Activated T-cell treated with anti-CD3 and anti-CD28 coated beads for 48 hours (primary cell): ENCODE results near the gene MEF2C.

Source experiments
- DNase-seq: peaks from one replicate; pipeline ENCODE4 v3.0.0-alpha.2; 2020; ENCODE audit warnings: low read depth

Gene MEF2C

DNA sequence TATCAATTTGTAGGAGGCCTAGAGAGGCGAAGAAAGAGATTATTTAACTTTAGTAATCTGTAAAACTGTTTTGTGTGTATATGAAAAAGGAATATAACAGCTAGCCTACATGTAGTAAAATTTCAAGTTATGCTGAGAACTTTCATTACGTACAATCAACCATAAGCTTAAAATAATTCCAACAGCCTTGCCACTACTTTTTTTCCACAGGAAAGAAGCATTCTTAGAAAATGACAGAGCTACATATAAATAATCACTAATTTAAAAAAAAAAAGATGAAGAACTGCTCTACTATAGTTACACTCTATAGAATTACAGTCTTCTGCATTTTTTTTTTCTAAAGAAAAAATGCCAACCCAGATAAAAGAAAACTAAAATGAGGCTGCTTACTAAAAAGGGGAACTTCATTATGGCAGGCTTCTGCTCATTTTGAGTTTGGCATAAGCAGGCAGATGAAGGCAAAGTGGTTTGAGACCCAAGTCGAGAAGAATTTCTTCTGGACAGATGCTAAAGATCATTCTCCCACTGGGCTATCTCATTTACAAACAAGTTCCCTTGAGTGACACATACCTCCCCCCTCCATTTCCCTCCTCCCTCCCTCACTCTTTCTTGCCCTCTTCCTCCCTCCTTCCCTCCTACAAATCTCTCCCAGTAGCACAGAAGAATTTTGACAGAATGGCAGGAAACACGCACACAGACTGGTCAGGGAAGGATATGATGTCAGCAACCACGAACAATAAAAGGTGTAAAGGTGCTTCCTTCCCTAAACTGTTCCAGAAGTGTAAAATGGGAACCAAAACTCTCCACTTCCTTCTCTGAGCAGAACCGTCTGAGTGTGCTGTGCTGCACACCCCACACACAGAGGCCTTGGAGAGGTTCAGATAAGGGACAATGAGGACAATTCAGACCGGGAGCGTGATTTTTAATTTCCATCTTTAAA is 56.1 kb downstream of the MEF2C start:
- no peak for DNase-seq

DNA sequence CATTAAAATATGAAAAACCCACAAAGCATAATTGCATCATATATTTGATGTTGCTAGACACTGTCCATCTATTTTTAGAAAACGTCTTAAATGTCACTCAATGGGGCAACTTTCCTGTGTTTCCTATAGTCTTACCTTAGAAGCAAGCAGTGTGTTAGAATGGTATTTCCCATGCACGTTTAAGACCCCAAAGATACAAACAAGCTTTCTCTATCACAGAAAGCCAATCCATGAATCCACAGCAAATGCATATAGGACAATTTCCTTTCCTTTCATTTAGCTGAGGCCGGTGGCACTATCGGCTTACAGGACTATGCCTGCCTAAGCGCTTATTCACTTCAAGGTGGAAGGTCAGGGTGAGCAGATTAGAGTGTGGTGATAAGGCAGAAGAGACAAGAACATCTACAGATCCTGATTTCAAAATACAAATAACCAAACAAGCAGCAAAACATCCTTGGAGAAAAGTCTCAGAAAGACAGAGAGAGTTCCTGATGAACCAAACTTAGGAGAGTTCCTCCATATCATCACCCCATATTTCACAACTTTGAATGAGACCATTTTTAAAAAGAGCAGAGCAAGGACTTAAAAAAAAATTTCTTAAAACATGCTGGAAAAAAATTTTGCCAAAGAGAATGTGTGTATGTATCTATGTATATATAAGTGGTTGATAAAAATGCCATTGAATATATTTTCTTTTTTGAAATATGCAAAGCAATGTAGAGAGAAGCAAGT is 57.2 kb downstream of the MEF2C start:
- no peak for DNase-seq

DNA sequence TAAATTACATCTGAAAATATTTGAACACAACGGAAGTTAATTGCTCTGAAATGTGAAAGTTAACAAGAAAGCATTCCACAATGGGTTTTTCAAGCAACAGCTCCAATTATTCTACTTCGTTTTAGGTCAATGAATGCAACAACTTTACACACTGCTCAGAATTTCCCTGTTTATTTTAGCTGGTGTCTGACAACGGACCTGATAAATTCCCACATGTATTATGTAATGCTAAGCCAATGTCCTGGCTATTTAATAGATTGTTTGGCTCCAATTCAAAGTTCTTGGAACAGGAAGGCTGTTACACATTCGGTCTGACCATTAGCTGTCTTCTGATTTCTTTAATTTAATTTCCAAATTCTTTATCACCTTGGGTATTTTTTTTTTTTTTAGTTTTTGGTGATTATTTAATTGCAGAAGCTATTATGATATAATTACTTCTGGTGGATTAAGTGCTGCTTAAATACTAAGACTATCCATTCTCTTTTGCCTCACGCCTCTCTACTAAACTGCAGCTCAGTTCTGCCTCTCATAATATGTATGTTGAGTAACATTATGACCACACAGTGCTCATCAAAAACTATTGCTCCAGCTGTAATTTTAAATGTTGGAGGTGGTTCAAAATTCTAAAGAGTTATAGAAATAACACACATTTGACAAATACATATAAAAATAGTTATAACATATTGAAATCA is 57.9 kb downstream of the MEF2C start:
- no peak for DNase-seq

DNA sequence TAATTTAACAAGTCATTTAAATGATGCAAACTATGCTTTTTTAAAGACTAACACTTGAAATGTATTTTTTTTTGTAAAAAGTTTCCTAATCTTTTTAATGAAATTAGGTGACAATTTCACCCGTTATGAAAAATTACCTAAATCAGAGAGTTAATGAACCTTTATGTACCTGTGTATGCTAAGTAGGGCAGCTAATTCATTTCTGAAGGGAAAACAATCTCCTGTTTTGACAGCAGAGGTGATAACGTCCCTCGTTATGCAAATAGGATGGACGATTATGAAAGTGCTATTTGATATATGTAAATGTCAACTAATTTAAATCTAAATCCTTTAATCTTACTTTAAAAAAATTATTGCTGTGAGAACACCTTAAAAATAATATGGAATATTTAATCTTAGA is 58.8 kb downstream of the MEF2C start:
- no peak for DNase-seq

DNA sequence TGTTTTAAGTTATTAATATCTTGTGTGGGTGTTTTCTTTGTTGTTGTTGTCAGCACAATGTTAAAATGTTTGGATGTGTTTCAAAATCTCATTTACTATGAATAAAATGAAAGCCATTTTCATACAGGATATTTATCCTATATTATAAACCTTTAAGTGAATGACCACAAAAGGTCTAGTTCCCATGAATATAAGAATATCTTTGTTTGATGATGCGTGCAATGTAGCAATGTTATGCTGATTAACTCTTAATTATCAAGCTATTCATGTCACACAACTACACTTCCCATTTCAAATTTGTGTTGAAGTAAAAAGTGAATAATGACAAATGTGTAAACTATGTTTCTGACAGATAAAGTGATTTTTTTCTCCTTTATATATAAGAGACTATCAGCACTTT is 59.8 kb downstream of the MEF2C start:
- no peak for DNase-seq

DNA sequence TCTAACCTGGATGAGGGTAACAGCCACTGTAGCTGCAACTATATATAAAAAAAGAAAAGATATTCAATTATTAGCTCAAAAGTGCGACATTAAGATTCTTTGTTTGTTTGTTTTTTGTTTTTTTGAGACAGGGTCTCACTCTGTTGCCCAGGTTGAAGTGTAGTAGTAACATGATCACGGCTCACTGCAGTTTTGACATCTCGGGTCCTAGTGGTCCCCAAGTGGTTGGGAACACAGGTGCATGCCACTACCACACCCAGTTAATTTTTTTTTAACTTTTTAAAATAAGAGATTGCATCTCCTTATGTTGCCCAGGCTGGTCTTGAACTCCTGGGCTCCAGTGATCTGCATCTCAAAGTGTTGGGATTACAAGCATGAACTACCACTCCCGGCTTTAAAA is 61.8 kb downstream of the MEF2C start:
- DNase-seq: no peak

DNA sequence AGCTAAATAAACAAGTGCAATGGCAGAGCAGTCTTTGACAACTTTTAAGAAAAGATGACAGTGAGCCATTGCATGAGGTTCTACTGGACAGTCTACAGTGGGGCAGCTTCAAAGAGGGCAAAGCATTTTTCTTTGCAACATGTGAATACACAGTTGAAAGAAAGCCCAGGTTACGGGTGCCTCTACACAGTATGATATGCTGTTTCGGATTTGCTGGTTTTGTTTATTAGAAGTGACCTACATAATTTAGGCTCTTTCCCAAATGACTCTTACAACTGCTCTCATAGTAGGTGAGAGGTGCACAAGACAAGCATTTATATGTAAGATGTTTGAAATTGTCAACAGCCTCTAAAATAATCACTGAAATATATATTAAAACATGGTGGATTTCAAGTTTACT is 62.4 kb downstream of the MEF2C start:
- DNase-seq: no peak

DNA sequence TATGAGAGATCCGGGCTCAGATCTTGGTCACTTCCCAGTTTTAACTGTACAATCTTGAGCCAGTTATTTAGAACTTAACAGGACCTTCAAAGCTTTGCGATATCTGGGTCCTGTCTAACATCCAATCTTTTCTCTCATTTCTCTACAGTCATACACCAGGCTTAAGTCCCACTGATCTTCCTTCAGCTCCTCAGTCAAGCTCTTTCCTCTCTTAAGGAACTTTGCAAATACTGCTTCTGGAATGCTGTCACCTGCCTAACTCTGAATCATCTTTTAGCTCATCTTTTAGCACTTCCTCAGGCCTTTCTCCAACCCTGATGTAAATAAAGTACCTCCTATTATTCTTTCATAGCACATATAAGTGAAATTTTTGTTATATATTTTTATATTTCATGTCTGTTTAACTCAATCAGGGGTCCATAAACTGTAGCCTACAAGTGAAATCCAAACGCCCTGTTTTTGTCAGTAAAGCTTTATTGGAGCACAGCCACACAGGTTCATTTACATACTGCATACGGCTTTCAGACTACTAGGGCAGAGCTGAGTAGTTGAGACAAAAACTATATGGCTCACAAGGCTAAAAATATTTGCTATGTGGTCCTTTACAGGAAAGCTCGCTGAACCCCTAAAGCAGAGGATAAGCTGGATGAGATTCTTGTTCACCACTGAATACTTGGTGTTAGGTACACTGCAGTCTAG is 63.5 kb downstream of the MEF2C start:
- DNase-seq: no peak

DNA sequence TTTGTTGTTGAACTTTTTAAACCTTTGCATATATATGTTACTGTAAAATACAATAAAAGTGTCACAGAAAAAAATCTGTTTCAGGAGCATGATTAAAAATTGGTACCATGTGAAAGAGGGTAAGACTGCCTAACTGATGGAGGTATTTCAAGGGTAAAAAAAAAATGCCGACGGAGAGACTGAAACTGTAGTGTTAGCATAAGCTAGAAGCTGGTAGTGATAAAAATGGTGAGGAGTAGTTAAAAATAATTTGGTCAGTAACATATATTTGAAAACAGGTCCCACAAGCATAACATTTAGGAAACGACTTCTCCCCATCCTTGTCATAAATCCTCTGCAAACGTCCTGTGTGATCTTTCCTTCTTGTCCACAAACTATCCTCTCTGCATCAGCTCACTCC is 64.7 kb downstream of the MEF2C start:
- no peak for DNase-seq

DNA sequence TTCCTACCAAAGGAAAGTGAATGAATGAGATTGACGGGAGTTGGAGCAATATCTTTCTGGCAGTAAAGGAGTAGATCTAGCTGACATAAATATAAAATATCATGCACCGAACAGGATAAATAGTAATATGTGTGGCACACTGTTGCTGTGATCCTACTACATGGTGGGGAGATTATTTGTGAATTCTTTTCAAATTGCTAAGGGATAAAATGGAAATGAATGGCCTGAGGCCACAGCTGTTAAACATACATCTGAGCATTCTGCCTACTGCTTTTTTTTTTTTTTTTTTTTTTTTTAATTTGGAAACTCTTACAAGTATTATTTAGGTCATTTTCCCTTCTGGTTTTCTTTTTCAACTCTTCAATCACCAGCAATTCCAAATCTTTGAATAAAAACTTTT is 66.8 kb downstream of the MEF2C start:
- DNase-seq: no peak

DNA sequence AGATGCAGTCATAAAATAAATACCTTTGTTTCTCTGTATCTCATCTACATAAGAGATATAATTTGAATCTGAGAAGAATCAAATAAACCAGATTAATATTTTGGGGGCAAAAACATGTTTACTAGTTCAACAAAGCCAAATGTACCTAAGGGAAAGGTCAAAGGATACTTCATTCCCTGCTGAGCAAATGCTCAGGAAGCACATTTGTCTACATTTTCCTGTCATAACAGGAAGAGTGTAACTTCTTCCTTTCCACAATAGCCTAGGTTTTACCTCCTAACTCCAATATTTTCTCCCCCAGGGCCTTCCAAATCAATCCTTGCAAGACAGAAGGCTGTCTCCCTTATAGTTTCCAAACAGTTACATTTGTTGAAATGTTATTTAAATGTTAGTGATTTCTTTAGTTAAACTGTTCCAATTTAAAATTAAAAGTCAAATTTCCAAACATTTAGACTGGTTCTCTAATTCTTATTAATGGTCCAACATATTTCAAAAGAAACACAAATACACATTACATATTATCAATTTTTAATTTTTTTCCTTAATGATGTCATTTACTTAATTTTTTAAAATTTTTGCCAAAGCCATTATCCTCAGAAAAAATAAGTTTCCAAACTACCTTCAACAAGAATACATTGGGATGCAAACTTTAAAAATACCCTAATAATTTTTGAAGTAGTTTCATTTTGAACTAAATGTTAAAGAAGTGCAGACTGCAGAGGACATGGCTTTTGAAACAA is 67.8 kb downstream of the MEF2C start:
- DNase-seq: no peak

DNA sequence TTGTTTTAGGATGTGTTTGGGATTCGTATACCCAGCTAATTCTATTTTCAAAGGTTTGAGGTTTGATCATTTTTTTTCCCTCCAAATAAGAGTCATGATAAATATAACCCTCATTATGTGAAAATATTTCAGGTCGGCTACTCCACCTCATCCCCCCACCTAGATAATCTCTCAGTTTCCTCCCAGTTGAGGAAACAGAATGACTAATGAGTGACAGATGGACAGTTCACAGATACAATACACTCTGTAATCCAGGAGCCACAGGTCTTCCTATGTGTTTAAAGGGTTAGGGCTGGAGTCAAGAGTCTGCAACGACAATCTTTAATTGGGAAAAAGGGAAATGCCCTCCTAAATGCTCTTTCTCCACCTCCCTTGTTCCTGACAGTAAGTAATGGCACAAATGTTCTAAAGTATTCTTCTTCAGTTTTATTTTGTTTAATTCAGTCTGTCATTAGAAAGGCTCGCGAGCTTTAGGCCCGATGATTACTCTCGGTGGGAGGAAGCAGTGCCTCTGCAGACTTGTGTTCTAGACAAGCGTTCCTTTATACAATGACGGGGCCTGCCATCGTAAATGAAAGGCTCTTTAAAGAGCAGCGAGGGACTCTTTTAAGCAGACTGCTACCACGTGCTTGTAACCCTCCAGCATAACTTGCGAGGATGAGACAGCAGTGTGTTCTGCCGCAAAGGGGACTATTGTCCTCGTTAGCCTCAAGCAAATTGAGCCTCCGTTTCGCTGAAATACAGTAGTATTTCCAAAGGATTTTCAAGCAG is 69.0 kb downstream of the MEF2C start:
- DNase-seq: no peak

DNA sequence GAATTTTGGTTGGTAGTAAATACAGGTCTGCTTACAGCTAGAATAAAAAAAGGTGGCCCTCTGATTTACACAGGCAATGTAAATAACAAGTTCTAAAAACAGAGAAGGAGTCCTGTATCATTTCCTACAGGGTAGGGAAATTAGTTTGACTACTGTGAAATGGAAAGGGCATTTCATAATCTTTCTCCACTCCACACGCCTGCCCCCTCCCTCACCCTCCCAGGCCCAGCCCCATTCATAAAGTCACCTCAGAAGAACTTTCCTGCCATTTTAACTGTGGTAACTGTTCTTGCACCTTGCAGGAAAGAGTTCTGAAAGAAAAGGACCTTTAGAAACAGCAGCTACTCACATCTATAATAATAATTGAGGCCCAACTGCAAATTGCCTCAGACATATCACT is 69.7 kb downstream of the MEF2C start:
- no peak for DNase-seq

DNA sequence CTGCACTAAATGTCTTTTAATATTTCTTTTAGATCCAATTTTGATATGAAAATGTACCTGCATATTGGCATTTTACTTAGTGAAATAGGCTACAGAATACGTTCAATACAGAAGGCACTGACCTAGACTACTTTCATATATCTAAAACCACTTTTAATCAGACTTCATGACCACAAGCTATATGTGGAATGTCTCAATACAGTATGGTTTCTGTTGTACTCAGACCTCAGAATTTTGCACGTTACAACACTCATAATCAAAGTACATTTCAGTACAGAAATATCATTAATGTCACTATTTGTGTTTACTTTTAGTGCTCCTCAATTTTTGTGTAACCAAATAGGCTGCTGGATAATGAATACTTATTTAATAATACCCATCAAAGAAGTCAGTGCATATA is 74.8 kb downstream of the MEF2C start:
- DNase-seq: no peak

DNA sequence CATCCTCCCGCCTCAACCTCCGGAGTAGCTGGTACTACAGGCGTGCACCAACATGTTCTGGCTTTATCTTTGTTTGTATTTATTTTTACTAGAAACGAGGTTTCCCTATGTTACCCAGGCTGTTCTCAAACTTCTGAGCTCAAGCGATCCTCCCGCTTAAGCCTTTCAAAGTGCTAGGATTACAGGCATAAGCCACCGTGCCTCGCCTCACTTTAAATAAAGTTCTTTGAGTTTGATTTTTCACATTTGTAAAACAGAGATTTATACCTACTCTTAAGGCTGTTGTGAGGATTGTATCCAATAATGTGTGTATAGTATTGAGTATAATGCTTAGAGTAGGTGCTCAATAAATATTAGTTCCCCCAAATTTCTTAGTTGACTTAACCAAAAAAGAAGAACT is 75.7 kb downstream of the MEF2C start:
- no peak for DNase-seq

DNA sequence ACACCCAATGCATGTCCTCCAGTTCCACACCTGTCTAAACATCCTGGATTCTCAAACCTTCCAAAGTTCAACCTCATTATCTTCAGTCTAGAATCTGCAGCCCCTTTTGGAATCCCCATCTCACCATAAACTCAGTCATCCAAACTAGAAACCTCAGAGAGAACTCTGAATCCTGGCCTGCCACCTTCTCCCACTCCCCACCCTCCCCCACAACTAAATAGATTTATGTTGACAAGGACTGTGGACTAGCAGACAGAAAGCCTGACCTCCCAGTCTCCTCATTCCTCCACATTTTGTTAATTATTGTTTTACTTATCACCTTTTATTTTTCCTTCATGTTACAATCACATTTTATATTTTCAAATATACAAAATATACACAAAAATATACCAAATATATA is 76.6 kb downstream of the MEF2C start:
- no peak for DNase-seq

DNA sequence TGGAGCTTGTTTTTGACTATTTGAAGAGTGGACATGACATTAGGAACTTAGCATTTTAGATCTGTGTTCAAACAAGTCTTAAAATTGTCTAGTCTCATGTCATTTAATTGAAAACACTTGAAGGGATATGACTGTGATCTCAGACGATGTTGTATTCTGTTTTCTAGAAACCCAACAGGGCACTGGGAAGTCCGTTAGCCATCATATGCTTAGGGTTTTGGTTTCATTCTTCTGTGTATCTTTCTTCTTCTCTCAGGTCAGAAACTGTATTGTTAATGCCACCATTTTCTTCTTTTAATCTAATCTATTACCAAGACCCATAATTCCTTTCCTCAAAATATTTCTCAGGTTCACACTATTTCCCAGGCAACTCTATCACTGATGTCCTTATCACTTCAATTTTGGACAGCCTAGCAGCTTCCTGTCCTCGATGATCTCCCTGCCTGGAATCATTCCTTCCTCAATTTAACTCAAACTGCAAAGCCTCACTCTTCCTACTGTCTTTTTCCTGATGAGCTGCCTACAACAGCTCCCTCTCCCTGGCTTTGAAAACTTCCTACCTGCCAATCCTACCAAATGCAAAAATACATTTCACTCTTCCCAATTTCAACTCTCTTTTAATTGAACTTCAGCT is 77.7 kb downstream of the MEF2C start:
- no peak for DNase-seq

DNA sequence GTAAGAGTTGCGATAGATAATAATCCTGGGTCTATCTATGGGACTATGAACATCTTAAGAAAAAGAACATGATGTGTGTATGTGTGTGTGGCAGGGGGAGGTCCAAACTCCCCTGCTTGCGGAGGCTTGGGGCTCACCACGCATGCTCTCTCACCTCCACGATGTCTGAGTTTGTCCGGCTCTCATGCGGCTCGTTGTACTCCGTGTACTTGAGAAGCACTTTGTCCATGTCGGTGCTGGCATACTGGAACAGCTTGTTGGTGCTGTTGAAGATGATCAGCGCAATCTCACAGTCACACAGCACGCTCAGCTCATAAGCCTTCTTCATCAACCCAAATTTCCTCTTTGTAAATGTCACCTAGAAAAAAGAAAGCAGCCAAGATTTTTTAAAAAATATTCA is 78.5 kb downstream of the MEF2C start:
- no peak for DNase-seq

DNA sequence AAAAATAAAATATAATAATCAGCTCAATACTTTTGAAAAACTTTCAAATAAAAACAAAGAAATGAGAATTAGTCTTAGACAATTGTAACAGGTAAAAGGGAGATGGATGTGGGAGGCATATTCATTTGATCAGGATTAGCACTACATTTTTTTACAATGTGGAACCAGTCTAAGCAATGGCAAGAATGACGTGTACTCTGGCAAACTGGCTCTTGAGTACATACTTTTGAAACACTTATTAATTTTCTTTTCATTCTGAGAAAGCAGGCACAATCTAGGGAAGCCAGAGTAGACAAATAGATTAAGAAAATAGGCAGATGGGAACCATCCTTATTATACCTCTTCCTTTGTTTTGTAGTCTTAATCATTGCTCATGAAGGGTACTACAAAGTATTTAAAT is 79.7 kb downstream of the MEF2C start:
- DNase-seq: no peak

DNA sequence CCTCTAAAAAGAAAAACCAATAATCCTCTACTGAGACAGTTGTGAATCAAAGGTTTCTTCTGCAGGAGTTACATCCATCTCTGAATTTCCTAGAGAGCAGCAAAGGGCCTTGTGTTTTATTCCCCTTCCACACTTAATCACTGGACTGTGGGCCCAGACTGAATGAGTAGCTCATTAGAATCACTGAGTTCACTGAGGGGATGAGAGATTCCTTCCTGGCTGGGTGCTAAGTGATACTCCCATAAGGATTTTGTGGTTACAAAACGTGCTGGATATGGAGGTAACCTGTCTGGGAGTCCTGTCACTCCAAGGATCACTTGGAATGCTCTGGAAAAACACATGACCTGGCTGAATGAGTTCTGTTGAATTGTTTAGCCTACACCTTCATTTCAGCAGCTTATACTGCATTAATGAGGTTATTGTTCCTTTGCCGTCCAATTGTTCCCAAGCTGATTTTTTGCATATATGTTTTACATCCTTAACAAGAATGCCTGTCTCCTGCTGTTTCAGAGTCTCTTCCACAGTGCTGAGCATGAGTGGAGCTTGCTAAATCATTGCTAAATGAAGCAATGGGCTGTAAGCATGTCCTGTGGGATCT is 82.9 kb downstream of the MEF2C start:
- no peak for DNase-seq
